ENCODE data around the gene TOMT. TPM values are rescaled to one million over a fixed set of nuclear protein-coding genes. Genes with fewer than 3 reads are reported as not detected.

The TOMT gene
- total and polyA plus RNA-seq, 2 of the 13 experiments (the other 11 are each of a cell fraction or from before 2014, with no cell fraction given), result not detected

DNA sequence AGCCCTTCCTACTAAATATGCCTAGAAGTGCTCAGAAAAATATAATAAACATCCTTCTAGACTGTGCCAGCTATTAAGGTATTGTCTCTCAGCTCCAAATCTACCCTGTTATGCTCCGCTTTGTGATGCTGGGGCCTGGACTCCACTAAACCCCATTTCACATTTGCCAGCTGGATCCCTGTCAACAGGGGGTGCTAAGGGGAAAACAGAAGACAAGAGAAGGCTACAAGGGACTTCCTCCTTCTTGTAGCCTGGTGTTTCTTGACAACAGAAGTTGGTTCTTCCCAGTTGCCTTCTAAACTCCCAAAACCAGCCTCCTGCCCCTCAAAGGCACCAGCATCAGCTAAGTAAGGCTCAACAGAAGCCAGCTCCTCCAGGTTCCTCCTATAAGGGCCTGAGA, 30.6 kb upstream of the TOMT start:
- Histone ChIP-seq H4K20me1 (ENCODE audit: insufficient read depth, low read length) (no peaks in the 10 kb centered on the region), H3K4me3 (replicated peaks in 1 of 3; ENCODE audit: insufficient read depth in 1 of 3, low read depth in 2 of 3, low read length in 3 of 3) (no peak overlapping the region), H3K27ac (ENCODE audit: extremely low read length, insufficient read depth, low read length) (peak overlapping the region; percentile 11), H3K27me3 (ENCODE audit: control insufficient read depth in 1 of 2, insufficient read depth in 2 of 2, low read length in 2 of 2) (no peaks in the 10 kb centered on the region; a peak in 1 of 5 replicates), H3K9me3 (ENCODE audit: low read length) (no peaks in the 10 kb centered on the region), H3K9ac (ENCODE audit: insufficient read depth, low read depth, low read length) (no peak overlapping the region), H2AFZ (ENCODE audit: low read length) (no peak overlapping the region), H3K4me2 (ENCODE audit: low read depth, low read length) (no peak overlapping the region), H3K4me1 (ENCODE audit: insufficient read depth, low read length) (peaks cover 28% of the 10 kb centered on the region), H3K36me3 (replicated peaks in 1 of 2; ENCODE audit: control insufficient read depth in 1 of 2, insufficient read depth in 2 of 2, low read length in 2 of 2) (peaks cover 0 to 12% of the 10 kb centered on the region in 2 experiments; a peak in 3 of 5 replicates), H3K79me2 (ENCODE audit: insufficient read depth, low read length) (peaks cover 87% of the 10 kb centered on the region)
- CTCF ChIA-PET (ENCODE audit: low intra/inter-chr PET ratio, low total read pairs), result no interaction called here
- POLR2A ChIA-PET, result interaction anchor here (1.9 kb wide), 1 partner anchor 34 kb away, joined by 8 read pairs; no protein-coding TSS in a partner anchor
- no peak for FAIRE-seq
- in situ Hi-C loops (cut with HindIII; ENCODE audit: extremely low pct_ligation_motif_present, low pct_unique_long_range_greater_than_20kb), result no loop called here
- TF ChIP-seq TRIM24 (CRISPR knock-in tag; IDR thresholded peaks at IDR 0.05) (no peak), ASH2L (IDR thresholded peaks at IDR 0.05; ENCODE audit: insufficient read length, low read depth, low read length) (no peak), ZNF496 (CRISPR knock-in tag; IDR thresholded peaks at IDR 0.05; ENCODE audit: insufficient replicate concordance) (no peak), ZNF138 (CRISPR knock-in tag; IDR thresholded peaks at IDR 0.05; ENCODE audit: low read depth) (no peak)
- no peak for ATAC-seq
- WGBS (ENCODE audit: low lambda C conversion rate), result 100% methylated on average over 1 of the region's 1 CpG
- intact Hi-C loops (cut with micrococcal nuclease; ENCODE audit: unreplicated experiment), result no loop called here
- BruUV-seq (replicated peaks), result no TSS peak
- DNase-seq (ENCODE audit: low spot score), result no peak

DNA sequence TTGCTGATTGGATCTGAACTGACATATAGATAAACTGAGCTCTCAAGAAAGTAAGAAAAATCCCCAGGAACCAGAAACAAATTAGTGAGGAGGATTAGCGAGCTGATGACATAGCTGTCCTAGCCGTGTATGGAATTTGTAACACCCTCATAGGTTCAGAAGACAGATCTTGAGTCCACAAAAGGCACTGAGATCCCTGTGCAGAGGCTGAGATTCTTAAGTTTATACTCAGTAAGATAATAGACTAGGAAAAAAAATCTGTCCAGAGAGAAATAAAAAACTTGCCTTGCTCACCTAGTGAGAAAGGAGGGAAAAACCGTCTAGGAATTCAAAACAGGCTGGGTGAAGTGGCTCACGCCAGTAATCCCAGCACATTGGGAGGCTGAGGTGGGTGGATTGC, 30.0 kb upstream of the TOMT start:
- no TSS peak for BruUV-seq (replicated peaks)
- Histone ChIP-seq H3K27me3 (ENCODE audit: control insufficient read depth in 1 of 2, insufficient read depth in 2 of 2, low read length in 2 of 2) (no peaks in the 10 kb centered on the region; a peak in 1 of 5 replicates), H4K20me1 (ENCODE audit: insufficient read depth, low read length) (no peaks in the 10 kb centered on the region), H3K9me3 (ENCODE audit: low read length) (no peaks in the 10 kb centered on the region), H3K4me2 (ENCODE audit: low read depth, low read length) (no peak overlapping the region), H3K79me2 (ENCODE audit: insufficient read depth, low read length) (peaks cover 81% of the 10 kb centered on the region), H3K36me3 (replicated peaks in 1 of 2; ENCODE audit: control insufficient read depth in 1 of 2, insufficient read depth in 2 of 2, low read length in 2 of 2) (peaks cover 0 to 10% of the 10 kb centered on the region in 2 experiments; a peak in 3 of 5 replicates), H3K4me1 (ENCODE audit: insufficient read depth, low read length) (peaks cover 23% of the 10 kb centered on the region), H3K4me3 (replicated peaks in 1 of 3; ENCODE audit: insufficient read depth in 1 of 3, low read depth in 2 of 3, low read length in 3 of 3) (no peak overlapping the region), H2AFZ (ENCODE audit: low read length) (no peak overlapping the region), H3K9ac (ENCODE audit: insufficient read depth, low read depth, low read length) (no peak overlapping the region), H3K27ac (ENCODE audit: extremely low read length, insufficient read depth, low read length) (no peak overlapping the region)
- WGBS (ENCODE audit: low lambda C conversion rate), result 97% methylated on average over 4 of the region's 4 CpGs
- no peak for TF ChIP-seq MEIS1 (CRISPR knock-in tag; IDR thresholded peaks at IDR 0.05; ENCODE audit: borderline replicate concordance)
- TF ChIP-seq TCF7L2 (IDR thresholded peaks at IDR 0.05; ENCODE audit: low read depth, low read length), result no peak
- no peak for TF ChIP-seq NR3C1 (CRISPR knock-in tag; IDR thresholded peaks at IDR 0.05)
- no peak for TF ChIP-seq RNF2 (conservative IDR thresholded peaks at IDR 0.05; ENCODE audit: low read depth)
- no peak for TF ChIP-seq KLF9 (CRISPR knock-in tag; IDR thresholded peaks at IDR 0.05; ENCODE audit: low read depth)
- TF ChIP-seq HOXA3 (CRISPR knock-in tag; IDR thresholded peaks at IDR 0.05), result no peak
- TF ChIP-seq, protein P1, sequence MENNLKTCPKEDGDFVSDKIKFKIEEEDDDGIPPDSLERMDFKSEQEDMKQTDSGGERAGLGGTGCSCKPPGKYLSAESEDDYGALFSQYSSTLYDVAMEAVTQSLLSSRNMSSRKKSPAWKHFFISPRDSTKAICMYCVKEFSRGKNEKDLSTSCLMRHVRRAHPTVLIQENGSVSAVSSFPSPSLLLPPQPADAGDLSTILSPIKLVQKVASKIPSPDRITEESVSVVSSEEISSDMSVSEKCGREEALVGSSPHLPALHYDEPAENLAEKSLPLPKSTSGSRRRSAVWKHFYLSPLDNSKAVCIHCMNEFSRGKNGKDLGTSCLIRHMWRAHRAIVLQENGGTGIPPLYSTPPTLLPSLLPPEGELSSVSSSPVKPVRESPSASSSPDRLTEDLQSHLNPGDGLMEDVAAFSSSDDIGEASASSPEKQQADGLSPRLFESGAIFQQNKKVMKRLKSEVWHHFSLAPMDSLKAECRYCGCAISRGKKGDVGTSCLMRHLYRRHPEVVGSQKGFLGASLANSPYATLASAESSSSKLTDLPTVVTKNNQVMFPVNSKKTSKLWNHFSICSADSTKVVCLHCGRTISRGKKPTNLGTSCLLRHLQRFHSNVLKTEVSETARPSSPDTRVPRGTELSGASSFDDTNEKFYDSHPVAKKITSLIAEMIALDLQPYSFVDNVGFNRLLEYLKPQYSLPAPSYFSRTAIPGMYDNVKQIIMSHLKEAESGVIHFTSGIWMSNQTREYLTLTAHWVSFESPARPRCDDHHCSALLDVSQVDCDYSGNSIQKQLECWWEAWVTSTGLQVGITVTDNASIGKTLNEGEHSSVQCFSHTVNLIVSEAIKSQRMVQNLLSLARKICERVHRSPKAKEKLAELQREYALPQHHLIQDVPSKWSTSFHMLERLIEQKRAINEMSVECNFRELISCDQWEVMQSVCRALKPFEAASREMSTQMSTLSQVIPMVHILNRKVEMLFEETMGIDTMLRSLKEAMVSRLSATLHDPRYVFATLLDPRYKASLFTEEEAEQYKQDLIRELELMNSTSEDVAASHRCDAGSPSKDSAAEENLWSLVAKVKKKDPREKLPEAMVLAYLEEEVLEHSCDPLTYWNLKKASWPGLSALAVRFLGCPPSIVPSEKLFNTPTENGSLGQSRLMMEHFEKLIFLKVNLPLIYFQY (CRISPR knock-in tag; IDR thresholded peaks at IDR 0.05; ENCODE audit: borderline replicate concordance), result no peak
- no peak for TF ChIP-seq SMAD1 (CRISPR knock-in tag; IDR thresholded peaks at IDR 0.05; ENCODE audit: borderline replicate concordance, low read depth)
- no peak for TF ChIP-seq ZNF180 (CRISPR knock-in tag; IDR thresholded peaks at IDR 0.05; ENCODE audit: borderline replicate concordance, low read depth)
- TF ChIP-seq, protein P2, sequence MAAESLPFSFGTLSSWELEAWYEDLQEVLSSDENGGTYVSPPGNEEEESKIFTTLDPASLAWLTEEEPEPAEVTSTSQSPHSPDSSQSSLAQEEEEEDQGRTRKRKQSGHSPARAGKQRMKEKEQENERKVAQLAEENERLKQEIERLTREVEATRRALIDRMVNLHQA (CRISPR knock-in tag; IDR thresholded peaks at IDR 0.05), result no peak
- ChIA-PET POLR2A (interaction anchor here (1.9 kb wide), 1 partner anchor 35 kb away, joined by 8 read pairs; no protein-coding TSS in a partner anchor), CTCF (ENCODE audit: low intra/inter-chr PET ratio, low total read pairs) (no interaction called here)
- intact Hi-C loops (cut with micrococcal nuclease; ENCODE audit: unreplicated experiment) (no loop called here), in situ Hi-C loops (cut with HindIII; ENCODE audit: extremely low pct_ligation_motif_present, low pct_unique_long_range_greater_than_20kb) (no loop called here)
- FAIRE-seq (no peak), DNase-seq (ENCODE audit: low spot score) (no peak), ATAC-seq (no peak)

Measured in HepG2 (cell line).